Mucosa of descending colon (tissue), 3 donors: ENCODE data around the gene TRAPPC3L. TPM values are rescaled to one million over a fixed set of nuclear protein-coding genes. Genes with fewer than 3 reads are reported as not detected.

ENCODE experiments used
- ATAC-seq: fragments of 200-7000 bp; cut with Tn5 transposase; one replicate; pipeline ENCODE4 v1.9.1; 2020; ENCODE audit warnings: mild to moderate bottlenecking, moderate library complexity
- DNase-seq, 3 donors: peaks; one replicate each; pipeline ENCODE4 v3.0.0-alpha.2; 2020
- H3K36me3 ChIP-seq: fragments of 200-600 bp; one replicate; pipeline ENCODE4 v1.8.0; 2021; ENCODE audit warnings: low read depth, mild to moderate bottlenecking
- H3K4me1 ChIP-seq: fragments of 200-600 bp; one replicate; pipeline ENCODE4 v1.8.0; 2021; ENCODE audit warnings: low read depth, mild to moderate bottlenecking
- H3K4me3 ChIP-seq: fragments of 200-600 bp; one replicate; pipeline ENCODE4 v1.8.0; 2021; ENCODE audit warnings: mild to moderate bottlenecking
- H3K9me3 ChIP-seq: fragments of 200-600 bp; one replicate; pipeline ENCODE4 v1.8.0; 2021; ENCODE audit warnings: mild to moderate bottlenecking
- CTCF ChIP-seq: fragments of 200-600 bp; IDR thresholded peaks from one replicate; pipeline ENCODE4 v1.8.0; 2022; ENCODE audit warnings: antibody characterized with exemption, mild to moderate bottlenecking
- intact Hi-C, 2 donors: fragments of 100-400 bp; cut with DNase I in 1 of 2; cut with micrococcal nuclease in 1 of 2; formaldehyde crosslinking; loops; one replicate each; pipeline versions ENCODE4 v1.11.0 to v1.11.1; 2022; cut with DNase I, micrococcal nuclease
- total RNA-seq, 3 donors: library from RNA; stranded (reverse); fragmentation: NEBNext Ultra II Directional in 2 of 3; extraction: Animal tissue kit (Norgen Biotek cat#: 25700) in 2 of 3; gene quantifications; one replicate each; pipeline versions ENCODE4 v1.2.1 to v1.2.4, GENCODE V29; 2021 to 2023
- donor health status: DM: no; HTN: no; CAD: no; lungs with moderate emphysema.
- donor health status: DM: no; HTN: no; CAD: no.
- donor health status: DM: no; HTN: yes; CAD: no.

TRAPPC3L gene
- total RNA-seq, 3 donors from 2014 or later: not detected

- ATAC-seq (no peak), DNase-seq (no peak)
- Histone ChIP-seq H3K36me3 (no peaks in the 10 kb centered on the region), H3K4me3 (no peak overlapping the region), H3K9me3 (no peaks in the 10 kb centered on the region), H3K4me1 (no peaks in the 10 kb centered on the region)
- no peak for TF ChIP-seq CTCF
- intact Hi-C loops: no loop called here
These were observed 11.4 kb upstream of the TRAPPC3L start for GRCh38 chr6:116556814-116557415.

- ATAC-seq: no peak
- intact Hi-C loops: no loop called here
These were observed 10.6 kb upstream of the TRAPPC3L start for GRCh38 chr6:116556065-116556464.

GRCh38 chr6:116553451-116553850, 8.0 kb upstream of the TRAPPC3L start, which contains the start of gene CALHM4:
TSS of gene CALHM4 (plus strand) at chr6:116553751. CDS start at chr6:116553794, 43 bp downstream.
- intact Hi-C loops: no loop called here
- Histone ChIP-seq H3K36me3 (no peaks in the 10 kb centered on the region), H3K4me3 (no peak within 1 kb of the TSS), H3K9me3 (no peaks in the 10 kb centered on the region), H3K4me1 (no peaks in the 10 kb centered on the region)
- ATAC-seq: no peak
- no peak for DNase-seq
- no peak for TF ChIP-seq CTCF

More at GRCh38 chr6:116556065-116556464, 10.6 kb upstream of the TRAPPC3L start:
- no peak for DNase-seq
- Histone ChIP-seq H3K36me3 (no peaks in the 10 kb centered on the region), H3K9me3 (no peaks in the 10 kb centered on the region), H3K4me3 (no peak overlapping the region), H3K4me1 (no peaks in the 10 kb centered on the region)
- TF ChIP-seq CTCF: no peak

DNA sequence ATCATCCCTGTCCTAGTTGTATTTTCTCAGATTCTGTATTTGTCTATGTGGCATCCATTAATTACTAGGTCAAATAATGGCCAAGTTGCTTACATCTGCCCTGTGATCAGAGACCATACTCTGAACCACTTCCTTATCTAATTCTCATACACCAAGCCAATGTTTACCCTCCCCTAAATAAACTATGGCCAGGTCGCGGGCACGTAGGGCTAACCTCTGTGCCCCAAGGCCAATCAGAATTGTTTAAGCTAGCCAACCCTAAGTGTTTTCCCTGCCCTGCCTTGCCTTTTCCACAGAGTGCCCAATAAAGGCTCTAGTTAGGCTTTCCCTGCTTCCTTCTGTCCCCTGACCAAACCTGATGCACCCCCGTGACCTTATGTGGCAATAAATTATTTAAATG, 5.3 kb upstream of the TRAPPC3L start:
- no peak for DNase-seq
- no peaks in the 10 kb centered on the region for H3K9me3 ChIP-seq
- H3K4me1 ChIP-seq: no peaks in the 10 kb centered on the region
- no peak for TF ChIP-seq CTCF
- intact Hi-C loops: no loop called here
- H3K36me3 ChIP-seq: no peaks in the 10 kb centered on the region
- ATAC-seq: no peak
- no peak overlapping the region for H3K4me3 ChIP-seq

DNA sequence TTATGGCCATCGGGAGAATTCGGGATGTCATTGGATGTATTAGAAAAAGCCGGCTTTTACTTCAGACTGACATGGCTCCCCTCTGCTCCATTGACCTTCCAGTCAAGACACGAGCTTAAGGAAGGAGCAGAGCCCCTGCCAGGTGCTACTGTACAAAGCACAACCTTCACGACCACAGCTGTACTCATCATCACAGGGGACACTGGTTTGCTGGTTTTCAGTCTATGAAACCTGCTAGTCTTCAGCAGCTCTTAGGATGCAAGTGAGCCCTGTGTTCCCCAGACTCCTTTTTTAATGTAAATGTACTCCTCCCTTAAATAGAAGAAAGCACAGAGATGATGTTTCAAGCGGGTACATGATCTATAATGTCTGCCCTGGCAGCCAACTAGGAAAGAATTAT, 1.9 kb upstream of the TRAPPC3L start:
- intact Hi-C loops: no loop called here
- no peaks in the 10 kb centered on the region for H3K9me3 ChIP-seq
- no peak for TF ChIP-seq CTCF
- no peak overlapping the region for H3K4me3 ChIP-seq
- H3K4me1 ChIP-seq: no peaks in the 10 kb centered on the region
- ATAC-seq: no peak
- H3K36me3 ChIP-seq: no peaks in the 10 kb centered on the region
- DNase-seq: no peak

GRCh38 chr6:116543149-116543548, 2.3 kb downstream of the TRAPPC3L start:
- DNase-seq (no peak), ATAC-seq (no peak)
- intact Hi-C loops: no loop called here
- H3K4me3 ChIP-seq: no peak overlapping the region
- no peaks in the 10 kb centered on the region for H3K4me1 ChIP-seq
- no peak for TF ChIP-seq CTCF
- H3K9me3 ChIP-seq: no peaks in the 10 kb centered on the region
- H3K36me3 ChIP-seq: no peaks in the 10 kb centered on the region
